ENCODE data around the gene RNF213.

GRCh38 chr17:80261895-80262279, 1.2 kb downstream of the RNF213 start:
- TF ChIP-seq CTCF (IDR thresholded peaks at IDR 0.05; ENCODE audit: low read length): no peak
- no peak for TF ChIP-seq EZH2 (optimal IDR thresholded peaks at IDR 0.05; ENCODE audit: low read depth, low read length)
- no peak for TF ChIP-seq EZH2phosphoT487 (IDR thresholded peaks at IDR 0.05; ENCODE audit: low read length)
